HEK293 (cell line): ENCODE results near the gene DLX2.

Experiments used
- CTCF ChIP-seq: fragments of 450-650 bp; formaldehyde crosslinking; IDR thresholded peaks from 2 replicates; pipeline ENCODE4 v1.5.1; 2016; ENCODE audit warnings: missing biosample characterization, missing genetic modification characterization
- TCF7L2 ChIP-seq: IDR thresholded peaks from 2 replicates; pipeline ENCODE4 v1.6.1; 2011; ENCODE audit warnings: low read depth, mild to moderate bottlenecking, inconsistent platforms, low read length, moderate library complexity, borderline replicate concordance
- YY1 ChIP-seq: fragments of 450-650 bp; formaldehyde crosslinking; IDR thresholded peaks from 2 replicates; pipeline ENCODE4 v1.5.1; 2018; ENCODE audit warnings: missing biosample characterization, missing genetic modification characterization

GRCh38 chr2:172073518-172073917 is 29.2 kb downstream of the DLX2 start:
- TF ChIP-seq CTCF (tag by site-specific recombination) (no peak), TCF7L2 (no peak), YY1 (no peak)
